Inflammatory macrophage treated with lipopolysaccharide for 4 hours (primary cell): ENCODE results near the gene SLC6A2.
"Not testable (repeated sequence)": the region's sequence is repeated elsewhere in the genome, so short reads cannot be mapped to it uniquely, and the experiment has no call there.

Experiments used
- DNase-seq: peaks from one replicate; pipeline ENCODE4 v3.0.0-alpha.2; 2020

SLC6A2 gene

DNA sequence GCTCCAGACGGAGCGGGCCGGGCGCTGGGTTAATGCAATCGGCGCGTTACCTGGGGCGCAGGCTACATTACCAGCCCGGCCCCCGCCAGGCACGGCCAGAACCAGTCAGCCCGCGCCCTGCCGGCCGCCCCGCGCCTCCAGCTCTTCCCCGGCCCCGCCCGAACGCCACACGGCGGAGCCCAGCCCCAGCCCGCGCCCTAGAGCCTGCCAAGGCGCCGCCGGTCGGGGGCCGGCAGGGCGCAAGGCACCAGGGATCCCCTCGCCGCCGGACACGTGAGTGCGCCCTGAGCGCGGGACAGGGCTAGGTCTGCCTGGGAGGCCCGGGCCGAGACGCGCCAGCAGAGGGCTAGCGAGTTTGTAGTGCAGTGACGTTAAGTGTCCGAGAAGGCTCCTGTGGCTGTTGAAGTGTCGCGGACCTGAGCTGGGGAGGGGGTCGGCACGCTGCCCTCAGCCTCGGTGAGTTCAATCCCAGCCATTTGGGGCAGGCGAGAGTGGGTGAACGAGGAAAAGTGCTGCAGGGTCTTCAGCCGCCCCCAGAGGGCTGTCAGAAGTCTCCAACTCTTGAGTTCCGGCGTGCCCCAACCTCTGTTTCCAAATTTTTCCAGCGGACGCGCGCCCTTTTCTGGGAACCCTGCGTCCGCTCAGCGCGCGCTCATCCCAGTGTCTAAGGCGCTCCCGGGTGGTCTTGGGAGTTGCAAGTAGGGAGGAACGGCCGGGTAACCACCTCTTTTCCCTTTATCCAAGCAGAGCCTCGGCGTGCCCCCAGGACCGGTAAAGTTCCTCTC is at the start of gene SLC6A2:
TSS of gene SLC6A2 (plus strand) at position 92 of the 785 bp plus-strand sequence. CDS start 707 bp downstream, outside the sequence.
- DNase-seq = no peak

DNA sequence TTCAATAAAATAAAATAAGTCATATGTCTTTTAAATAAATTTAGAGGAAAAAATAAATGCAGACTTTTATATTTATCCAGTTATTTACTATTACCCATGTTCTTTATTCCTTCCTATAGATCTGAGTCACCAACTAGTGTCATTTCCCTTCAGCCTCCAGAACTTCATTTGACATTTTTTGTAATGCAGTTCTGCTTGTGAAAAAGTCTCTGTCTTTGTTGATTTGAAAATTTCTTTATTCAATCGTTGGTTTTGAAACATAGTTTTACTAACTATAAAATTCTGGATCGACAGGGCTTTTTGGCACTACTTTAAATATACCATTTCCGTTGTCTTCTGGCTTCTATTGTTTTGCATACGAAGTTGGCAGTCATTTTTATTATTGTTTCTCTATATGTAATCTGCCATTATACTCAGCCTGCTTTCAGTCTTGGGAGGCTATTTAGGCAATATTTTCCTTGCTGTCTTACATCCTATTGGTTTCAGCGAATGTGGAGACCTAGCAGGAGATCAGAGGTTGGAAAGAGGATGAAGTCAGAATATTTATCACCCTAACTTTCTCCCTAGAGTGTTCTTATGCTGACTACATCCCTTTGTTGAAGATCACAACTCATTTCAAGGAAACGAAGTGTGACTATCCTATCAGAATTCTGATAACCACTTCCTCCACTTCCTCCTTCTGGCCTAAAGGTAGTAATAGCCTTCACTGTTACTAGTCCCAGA is 42.0 kb upstream of the SLC6A2 start:
- DNase-seq = no peak

DNA sequence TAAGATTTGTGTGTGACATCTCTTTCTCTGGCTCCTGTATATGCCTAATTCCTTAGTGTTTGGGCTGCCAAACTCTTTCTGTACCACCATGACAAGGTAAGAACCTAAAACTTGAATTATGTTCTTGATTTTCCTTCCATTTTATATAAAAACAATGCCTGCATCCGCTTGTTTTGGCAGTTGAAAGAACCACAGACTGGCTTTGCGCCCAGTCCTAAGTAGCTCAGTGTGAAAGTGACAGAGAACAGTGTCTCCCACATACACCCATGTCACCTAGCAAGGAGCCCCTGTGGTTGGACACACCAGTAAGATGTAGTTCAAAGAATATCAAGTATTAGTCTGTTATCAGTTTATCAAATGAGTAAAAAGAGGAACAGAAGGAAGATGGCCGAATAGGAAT is 40.7 kb upstream of the SLC6A2 start:
- no peak for DNase-seq

DNA sequence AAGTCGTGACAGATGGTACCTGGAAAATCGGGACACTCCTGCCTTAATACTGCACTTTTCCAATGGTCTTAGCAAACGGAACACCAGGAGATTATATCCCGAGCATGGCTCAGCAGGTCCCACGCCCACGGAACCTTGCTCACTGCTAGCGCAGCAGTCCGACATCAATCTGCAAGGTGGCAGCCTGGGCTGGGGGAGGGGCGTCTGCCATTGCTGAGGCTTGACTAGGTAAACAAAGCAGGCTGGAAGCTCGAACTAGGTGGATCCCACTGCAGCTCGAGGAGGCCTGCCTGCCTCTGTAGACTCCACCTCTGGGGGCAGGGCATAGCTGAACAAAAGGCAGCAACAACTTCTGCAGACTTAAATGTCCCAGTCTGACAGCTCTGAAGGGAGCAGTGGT is 40.1 kb upstream of the SLC6A2 start:
- not testable (repeated sequence) for DNase-seq

DNA sequence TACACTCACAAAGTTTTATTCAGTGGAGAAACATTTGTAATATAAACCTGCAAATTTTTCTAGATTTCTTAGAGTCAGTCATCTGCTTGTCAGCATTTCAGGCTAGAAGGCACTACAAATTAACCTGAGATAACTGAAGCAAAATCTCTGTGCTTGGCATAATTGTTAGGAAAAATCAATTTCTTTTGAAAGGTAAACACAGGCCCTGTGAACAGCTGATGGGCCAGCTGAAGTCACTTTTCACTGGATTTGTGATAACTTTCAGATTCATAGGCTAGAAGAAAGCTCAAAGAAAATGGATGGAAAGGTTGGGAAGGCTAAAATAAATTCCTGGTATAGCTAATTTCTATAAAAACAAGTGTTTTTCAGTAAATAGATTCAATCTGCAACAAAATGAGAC is 34.0 kb upstream of the SLC6A2 start:
- DNase-seq = no peak

DNA sequence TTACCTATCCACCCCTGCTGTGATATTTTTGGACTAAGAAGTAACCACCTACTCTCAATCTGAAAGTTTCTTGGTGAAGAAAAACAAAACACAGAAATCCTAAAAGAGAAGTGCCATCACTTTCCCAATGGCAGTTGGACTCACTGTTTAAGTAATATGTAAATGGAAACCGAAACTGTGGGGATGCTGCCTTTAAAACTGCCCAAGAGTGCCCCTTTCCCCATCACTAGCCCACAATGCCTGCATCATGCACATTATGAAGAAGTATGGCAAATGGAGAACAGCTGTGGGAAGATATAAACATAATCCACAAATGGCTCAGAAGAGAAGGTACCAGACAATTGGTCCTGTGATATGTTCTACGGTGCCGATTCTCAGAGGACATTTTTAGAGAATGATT is 33.5 kb upstream of the SLC6A2 start:
- peak; percentile 89 for DNase-seq

DNA sequence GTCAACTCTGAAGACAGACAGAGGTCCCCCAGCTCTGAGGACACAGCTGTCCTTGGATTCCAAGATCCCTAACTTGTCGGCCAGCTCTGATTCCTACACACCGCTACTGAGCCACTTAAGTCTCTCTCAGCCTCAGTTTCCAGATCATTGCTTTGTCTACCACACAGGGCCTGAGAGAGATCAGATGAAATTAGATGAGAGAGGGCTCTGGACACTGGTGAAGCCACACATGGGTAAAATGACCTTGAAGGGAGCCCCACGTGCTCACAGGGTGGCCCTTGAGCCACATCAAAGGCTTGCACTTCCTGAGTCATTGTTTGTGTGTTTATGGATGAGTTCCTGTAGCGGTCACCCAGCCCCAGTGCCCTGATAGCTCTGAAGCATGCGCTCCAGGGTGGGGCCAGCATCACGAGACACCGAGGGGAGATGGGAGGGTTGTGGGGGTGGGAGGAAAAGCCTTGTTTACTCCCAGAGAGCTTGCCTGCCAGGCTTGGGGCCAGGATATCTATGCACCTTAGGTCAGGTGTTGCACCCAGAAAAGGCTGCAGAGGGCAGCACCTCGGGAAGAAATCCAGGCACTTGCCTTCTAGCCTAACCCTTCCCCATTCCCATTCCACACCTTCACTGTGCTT is 32.7 kb upstream of the SLC6A2 start:
- no peak for DNase-seq

DNA sequence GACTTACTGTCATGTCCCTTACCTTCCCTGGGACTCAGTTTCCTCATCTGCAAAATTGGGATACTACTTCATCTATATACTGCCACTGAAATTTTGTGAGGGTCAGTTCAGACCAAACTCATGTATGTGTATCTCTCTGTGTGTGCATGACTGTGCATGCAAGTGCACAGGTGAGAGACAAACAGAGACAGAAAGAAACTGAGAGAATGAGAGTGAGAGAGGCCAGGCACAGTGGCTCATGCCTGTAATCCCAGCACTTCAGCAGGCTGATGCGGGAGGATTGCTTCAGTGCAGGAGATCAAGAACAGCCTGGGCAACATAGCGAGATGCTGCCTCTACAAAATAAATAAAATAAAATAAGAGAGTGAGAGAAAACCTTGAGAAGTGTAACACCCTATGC is 32.1 kb upstream of the SLC6A2 start:
- DNase-seq = no peak

DNA sequence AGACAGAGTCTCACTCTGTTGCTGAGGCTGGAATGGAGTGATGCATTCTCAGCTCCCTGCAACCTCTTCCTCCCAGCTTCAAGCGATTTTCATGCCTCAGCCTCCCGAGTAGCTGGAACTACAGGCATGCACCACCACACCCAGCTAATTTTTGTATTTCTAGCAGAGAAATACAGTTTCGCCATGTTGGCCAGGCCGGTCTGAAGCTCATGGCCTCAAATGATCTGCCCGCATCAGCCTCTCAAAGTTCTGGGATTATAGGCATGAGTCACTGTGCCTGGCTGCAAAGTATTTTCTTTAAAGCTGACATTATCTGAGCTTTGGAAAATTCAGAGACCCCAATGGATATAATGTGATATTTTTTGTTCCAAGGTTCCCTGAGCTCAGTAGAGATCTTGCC is 31.1 kb upstream of the SLC6A2 start:
- DNase-seq = no peak

DNA sequence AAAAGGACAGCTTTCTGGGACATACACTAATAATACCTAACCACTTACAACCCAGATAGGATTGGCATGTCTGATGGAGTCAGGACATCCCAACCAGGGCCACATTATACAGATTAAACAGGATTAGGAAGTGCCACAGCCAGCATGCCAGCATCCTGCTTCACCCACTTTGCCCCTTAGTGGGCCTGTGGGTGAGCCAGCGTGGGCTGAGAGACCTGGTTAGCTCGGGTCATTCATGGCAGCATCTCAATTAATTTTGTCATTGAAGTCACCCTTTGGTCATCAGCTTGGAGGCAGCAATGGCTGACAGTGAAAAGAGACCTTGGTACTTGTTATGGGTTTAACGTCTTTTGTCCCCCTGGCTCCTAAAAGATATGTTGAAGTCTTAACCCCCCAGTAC is 29.9 kb upstream of the SLC6A2 start:
- DNase-seq = no peak

DNA sequence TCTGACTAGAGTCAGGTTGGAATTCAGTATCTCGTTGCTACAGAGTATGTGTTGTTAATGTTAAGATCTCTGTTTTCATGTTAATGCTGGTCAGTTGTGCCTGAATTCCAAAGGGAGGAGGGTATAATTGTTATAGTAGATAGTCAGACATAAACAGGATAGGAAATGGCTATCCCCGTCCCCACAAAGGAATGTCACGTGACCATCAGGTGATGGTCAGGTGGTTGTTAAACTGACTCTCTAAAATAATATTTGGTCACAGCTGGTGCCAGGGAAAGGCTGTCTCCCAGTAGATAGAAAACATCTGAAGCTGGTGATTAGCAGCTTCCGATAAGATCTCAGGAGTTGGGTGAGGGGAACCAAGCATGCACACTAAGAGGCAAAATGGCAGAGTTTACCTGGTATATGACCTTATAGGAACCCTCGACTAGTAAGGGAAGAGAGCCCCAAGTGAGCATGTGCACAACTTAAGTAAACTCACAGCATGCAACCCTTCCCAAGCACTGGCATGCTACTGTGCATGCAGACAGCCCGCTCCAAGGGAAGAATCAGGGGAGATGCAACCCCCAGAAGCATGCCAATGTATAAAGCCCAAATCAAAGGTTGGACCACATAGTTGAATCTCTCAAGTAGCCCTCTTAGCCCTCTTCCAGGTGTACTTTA is 27.4 kb upstream of the SLC6A2 start:
- no peak for DNase-seq

DNA sequence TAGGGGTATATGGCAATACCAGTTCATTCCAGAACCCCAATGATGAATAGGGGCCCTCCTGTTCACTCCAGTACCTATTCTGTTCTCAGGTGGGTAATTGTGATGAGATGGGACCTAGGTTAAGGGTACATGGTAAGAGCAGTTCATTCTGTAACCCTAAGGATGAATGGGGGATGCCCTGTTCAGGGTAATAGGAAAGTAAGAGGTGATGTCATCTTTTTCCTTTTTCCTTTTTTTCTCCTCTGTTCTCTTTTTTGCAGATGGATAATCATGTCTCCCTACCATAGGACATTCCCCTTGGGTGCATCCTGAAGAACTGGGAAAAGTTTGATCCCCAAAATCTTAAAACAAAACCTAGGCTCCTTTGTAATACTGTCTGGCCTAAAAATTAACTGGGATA is 25.0 kb upstream of the SLC6A2 start:
- no peak for DNase-seq

DNA sequence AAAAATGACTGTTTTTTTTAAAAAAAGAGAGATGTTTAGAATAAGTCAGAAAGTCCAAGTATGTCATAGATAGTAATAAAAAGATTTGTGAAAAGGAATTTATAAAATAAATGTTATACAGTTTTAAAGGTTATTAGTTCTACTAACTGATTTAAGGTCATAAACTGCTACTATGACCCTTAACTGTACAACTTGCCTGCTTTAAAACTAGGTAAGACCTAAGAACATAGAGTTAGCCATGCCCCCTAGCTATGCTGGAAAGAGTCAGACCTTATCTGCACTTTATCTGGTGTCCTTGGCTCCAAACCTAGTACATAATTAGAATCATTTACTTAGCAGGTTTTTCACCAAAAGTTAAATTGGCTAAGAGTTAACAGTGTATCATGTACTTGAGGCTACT is 23.5 kb upstream of the SLC6A2 start:
- no peak for DNase-seq

DNA sequence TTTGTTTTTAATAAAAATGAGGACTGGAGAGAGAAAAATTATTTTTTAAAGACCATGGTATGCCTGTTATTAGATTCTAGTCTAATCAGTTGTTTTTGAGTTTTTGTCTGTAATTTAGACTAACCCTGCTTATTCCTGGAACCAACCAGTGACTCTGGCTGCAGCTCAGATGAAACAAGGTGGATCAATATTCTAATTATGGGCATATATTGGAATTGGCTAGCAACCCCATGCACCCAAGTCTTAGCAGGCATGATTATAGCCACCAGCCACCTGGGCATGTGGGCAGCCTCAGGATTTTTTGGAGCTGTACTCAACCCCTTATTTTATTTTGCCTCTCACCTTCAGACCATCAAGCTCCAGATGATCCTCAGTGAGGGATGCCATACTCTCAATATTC is 21.6 kb upstream of the SLC6A2 start:
- DNase-seq = no peak

DNA sequence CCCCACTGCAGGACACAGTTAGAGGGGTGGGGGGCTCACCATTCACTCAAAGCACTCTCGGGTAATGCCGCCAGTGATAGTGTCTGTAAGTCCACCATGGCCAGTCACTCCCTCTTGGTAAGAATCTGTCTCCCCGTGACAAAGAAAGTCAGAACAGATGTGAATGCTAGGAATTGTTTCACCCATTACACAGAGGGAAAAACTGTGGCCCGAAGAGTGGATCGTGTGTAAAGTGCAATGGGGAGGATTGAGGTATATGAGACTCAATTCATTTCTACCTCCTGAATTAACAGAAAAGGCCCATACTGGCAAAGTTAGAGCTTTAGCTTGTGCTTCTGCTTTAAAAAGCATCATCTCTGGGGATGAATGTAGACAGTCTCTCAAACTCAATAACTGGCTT is 17.5 kb upstream of the SLC6A2 start:
- DNase-seq = no peak

DNA sequence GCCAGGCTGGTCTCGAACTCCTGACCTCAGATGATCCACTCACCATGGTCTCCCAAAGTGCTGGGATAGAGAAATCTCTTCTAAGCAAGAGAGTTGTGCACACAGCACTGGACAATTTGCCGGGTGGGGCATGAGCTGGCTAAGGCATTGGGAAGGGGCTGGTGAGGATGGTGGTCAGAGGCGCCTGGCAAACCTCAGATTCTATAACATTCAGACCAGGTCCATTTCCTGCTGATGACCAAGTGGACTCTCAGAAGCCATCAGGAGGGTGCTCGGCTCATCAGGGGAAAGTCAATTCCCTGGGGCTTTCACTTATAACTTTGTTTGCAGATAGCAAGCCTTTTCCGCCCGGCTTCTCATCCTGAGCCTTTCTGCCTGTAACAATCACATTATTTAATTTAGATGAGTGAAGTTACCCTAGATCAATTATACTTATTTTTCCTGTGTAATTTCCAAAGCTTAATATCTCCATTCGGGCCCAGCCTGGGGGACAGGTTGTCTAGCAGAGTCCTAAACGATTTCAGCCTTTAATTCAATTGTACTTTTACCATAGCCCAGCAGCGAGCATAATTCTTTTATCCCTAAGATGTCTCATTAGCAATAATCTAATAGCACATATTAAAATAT is 15.0 kb upstream of the SLC6A2 start:
- DNase-seq = no peak

DNA sequence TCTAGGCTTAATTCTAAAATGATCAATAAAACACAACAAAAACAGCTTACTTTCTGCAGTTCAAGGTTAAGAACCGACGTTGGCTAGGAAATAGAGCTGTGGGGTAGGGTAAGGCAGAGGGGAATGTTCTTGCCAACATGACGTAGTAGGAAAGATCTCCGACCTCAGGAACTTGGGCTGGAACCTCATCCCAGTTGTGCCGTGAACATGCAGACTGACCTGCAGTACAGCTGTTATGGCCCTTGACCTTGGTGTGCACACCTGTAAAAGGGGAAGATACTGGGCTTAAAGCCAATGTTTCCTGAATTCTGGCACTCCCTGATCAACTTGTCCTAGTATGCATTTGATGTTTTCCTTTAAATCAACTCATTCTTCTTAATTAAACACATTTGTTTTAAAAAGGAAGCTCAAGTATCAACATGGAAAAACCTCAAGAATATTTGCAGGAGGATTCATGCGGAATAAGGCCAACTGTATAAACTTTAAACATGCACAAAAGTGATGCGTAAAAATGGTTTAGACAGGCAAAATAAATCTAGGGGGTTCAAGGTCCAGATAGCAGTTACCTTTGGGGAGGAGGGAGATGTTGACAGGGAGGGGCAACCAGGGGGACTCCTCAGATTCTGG is 14.2 kb upstream of the SLC6A2 start:
- DNase-seq = no peak

DNA sequence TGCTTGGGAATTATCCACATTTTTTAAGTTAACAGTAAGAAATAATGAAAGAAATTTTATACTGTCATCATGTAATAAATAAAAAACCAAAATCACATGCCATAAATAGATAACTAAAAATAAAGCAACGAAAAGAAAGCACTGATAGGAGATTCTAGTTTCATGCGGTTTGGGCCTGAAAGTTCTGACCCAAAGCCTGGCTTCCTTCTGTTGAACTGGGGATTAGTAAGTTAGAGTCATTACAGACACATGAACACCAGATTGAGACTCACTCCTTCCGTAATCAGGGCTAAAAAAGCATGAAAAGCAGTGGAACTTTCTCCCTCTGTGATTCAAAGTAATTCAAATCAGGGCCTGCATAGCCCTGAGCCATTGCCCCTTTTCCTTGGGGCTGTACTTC is 13.2 kb upstream of the SLC6A2 start:
- no peak for DNase-seq

DNA sequence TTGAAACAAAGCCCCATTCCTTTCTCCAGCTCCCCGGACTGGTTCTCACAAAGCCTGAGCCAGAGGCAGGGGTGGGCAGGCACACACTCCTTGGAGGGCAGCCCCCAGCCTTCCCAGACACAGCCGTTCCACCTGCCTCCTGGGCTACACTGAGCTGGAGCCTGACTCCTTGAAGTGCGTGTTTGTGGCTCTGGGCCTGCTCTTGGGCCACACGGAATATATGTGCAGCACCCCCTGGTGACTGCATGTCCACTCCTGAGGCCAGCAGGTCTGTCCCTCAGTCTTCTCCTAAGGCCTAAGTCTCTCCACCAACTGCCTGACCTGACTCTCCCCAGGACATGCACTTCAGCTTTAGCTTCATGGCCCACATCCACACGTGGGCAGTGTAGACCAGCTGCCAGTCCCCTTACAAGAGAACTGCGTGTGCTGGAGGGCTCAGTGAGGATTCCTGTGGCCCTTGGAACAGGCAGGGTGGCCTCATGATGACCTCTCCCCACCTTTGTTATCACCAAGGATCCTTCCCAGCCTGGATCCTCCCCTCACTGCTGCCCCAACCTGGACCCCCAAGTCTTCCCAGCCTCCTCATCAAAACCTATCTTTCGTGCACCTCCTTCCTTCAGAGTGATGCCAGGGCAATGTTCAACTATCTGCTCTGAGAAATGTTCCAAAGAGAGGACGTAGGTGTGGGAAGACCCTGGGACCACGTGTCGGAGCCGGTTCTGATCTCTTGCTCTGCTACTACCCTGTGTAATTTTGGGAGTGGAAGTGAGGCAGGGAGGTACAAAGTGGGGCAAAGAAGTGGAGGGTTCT is 12.4 kb upstream of the SLC6A2 start:
- peak; percentile 40 for DNase-seq

DNA sequence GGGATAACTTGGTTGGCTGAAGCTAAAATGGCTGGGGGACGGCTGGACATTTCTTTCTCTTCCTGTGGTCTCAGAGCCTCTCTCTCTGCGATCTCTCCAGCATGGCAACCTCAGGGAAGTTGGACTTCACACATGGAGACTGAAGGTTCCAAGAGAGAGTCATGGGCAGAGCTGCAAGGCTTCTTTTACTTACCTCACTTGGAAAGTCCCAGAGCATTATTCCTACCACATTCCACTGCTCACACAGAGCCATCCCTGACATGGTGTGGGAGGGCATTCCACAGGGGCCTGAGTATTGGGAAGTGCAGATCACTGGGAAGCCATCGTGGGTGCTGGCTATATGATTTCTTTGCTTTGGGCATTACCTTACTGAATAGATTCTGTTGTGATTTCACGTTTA is 9.8 kb upstream of the SLC6A2 start:
- no peak for DNase-seq

DNA sequence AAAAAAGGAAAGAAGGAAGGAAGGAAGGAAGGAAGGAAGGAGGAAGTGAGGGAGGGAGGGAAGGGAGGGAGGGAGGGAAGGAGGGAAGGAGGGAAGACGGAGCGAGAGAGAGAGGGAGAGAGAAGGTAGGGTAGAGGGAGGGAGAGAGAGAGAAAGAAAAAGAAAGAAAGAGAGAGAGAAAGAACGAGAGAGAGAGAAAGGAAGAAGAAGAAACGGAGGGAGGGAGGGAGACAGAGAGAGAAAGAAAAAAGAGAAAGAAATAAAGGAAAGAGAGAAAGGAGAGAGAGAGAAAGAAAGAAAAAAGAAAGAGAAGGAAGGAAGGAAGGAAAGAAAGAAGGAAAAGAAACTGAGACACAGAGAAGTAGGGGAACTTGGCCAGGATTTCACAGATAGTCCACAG is 8.4 kb upstream of the SLC6A2 start:
- no peak for DNase-seq

DNA sequence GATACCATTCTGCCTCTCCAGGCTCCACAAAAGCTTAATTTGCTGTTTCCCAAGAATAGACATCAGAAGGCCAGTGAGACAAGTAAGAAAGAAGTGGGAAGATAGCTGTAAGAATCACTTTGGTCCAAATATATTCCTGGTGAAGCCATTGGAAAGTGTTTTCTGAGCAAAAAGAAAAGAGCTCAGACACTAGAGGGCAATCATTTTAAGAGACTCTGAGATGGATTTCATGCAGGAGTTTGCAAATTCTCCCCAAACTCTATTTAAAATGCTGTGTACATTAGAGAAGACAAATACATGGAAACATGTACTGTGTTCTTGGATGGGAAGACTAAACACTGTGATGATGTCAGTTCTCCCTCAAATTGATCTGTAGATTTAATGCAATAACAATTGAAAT is 8.0 kb upstream of the SLC6A2 start:
- no peak for DNase-seq
